COLO668 (cell line): ENCODE measurements around the gene KLHL18.

ENCODE experiments used
- DNase-seq: peaks from one replicate; lab custom pipeline; 2025; ENCODE audit not compliant: unreplicated experiment; lab: John Stamatoyannopoulos, UW

The KLHL18 gene

DNA sequence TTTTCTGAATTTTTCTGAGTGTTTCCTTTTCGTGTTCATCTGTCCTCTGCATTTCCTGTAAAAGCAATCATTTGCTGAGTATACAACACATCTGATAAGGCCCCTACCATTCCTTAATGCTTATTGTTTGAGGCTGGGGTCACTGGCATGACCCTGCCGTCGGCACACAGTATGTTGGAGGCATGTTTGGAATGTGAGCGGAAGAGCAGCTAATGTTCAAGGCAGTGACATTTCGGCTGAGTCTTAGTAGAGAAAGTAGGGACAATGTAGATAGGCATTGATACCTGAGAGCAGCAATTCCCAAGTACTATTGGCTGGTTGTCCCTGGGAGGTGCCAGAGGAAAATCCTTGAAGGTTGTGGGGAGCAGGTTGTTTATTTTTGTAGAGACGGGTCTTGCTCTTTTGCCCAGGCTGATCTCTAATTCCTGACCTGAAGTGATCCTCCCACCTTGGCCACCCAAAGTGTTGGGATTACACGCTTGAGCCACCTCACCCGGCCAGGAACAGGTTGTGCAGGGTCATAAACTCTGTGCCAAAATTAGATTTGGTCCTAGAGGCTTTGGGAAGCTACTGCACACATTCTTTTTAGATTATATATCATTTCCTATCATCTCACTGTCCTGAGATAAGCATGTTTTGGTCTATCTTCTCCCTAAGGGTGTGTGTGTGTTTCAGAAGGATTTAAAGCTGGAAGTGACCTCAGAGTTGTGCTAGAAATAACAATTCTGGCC is 111.6 kb downstream of the KLHL18 start:
- DNase-seq = no peak

DNA sequence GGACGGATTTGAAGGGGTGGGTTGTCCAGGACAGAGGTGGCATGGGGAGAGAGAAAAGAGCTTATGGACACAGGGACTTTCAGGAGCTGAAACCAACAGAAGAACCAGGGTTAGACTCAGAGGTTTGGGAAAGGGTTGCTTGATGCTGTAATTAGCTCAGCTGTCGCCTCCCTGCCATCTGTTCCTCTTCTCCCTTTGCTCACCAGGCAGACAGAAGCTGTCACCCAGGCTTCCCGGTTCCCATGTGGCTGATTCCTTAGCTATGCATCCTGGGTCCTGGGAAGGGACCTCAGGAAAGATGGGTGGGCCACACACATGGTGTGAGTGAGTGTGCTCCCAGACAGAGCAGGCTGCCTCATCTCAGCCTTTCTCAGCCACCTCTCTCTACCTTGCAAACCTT is 112.1 kb downstream of the KLHL18 start:
- DNase-seq = no peak
